Left cardiac atrium (tissue), 4 donors: ENCODE results near the gene SYNGR4. TPM values are rescaled to one million over a fixed set of nuclear protein-coding genes. Genes with fewer than 3 reads are reported as not detected.

Experiments used
- ATAC-seq, 2 donors: fragments of 200-7000 bp; cut with Tn5 transposase; one replicate each; pipeline ENCODE4 v1.9.1; 2020; ENCODE audit warnings: mild to moderate bottlenecking in 2 of 2, moderate library complexity in 2 of 2
- DNase-seq: peaks from one replicate; pipeline ENCODE4 v3.0.0-alpha.2; 2020
- intact Hi-C, 2 donors: fragments of 100-400 bp; cut with DNase I; formaldehyde crosslinking; loops; one replicate each; pipeline versions ENCODE4 v1.14.1 to v1.15.1; 2022 to 2023
- total RNA-seq, 2 donors: library from RNA; stranded (reverse); fragmentation: NEBNext Ultra II Directional; extraction: Animal tissue kit (Norgen Biotek cat#: 25700); gene quantifications; one replicate each; pipeline ENCODE4 v1.2.1, GENCODE V29; 2021
- donor health status: DM: no; HTN: yes; CAD: no.
- donor health status: DM: no; HTN: yes; CAD: no; lungs with severe emphysema.
- donor health status: DM: yes; HTN: yes; CAD: no.
- donor health status: Dilated cardiomyopathy.

SYNGR4 gene
- total RNA-seq, 2 donors from 2014 or later: not detected

- ATAC-seq (no peak), DNase-seq (no peak)
- intact Hi-C loops: no loop called here
These were observed 25.2 kb upstream of the SYNGR4 start for GRCh38 chr19:48338802-48339503.

- intact Hi-C loops: no loop called here
- ATAC-seq (no peak), DNase-seq (no peak)
These were observed 23.2 kb upstream of the SYNGR4 start for GRCh38 chr19:48340995-48341394.

- DNase-seq (no peak), ATAC-seq (no peak)
- intact Hi-C loops: no loop called here
These were observed 22.4 kb upstream of the SYNGR4 start for GRCh38 chr19:48341515-48342413.

GRCh38 chr19:48342414-48342738 is 21.8 kb upstream of the SYNGR4 start:
- no peak for ATAC-seq
- intact Hi-C loops: no loop called here

GRCh38 chr19:48342841-48343540 is 21.2 kb upstream of the SYNGR4 start:
- ATAC-seq (no peak), DNase-seq (no peak)
- intact Hi-C loops: no loop called here

More at GRCh38 chr19:48342414-48342738, 21.8 kb upstream of the SYNGR4 start:
- DNase-seq: no peak

GRCh38 chr19:48344892-48345291 is 19.3 kb upstream of the SYNGR4 start:
- ATAC-seq (no peak), DNase-seq (no peak)
- intact Hi-C loops: no loop called here

GRCh38 chr19:48346191-48346590 is 18.0 kb upstream of the SYNGR4 start:
- no peak for ATAC-seq
- intact Hi-C loops: no loop called here
- DNase-seq: no peak

GRCh38 chr19:48348045-48348444 is 16.1 kb upstream of the SYNGR4 start:
- ATAC-seq: no peak
- no peak for DNase-seq
- intact Hi-C loops: no loop called here

GRCh38 chr19:48348737-48349136 is 15.4 kb upstream of the SYNGR4 start:
- intact Hi-C loops: no loop called here
- no peak for DNase-seq

GRCh38 chr19:48350856-48351255 is 13.3 kb upstream of the SYNGR4 start:
- ATAC-seq (no peak), DNase-seq (no peak)
- intact Hi-C loops: loop anchor here in 1 of 2 donors (5.0 kb wide), 1 partner anchor 231 kb away; no protein-coding TSS in a partner anchor

More at GRCh38 chr19:48348737-48349136, 15.4 kb upstream of the SYNGR4 start:
- no peak for ATAC-seq

- intact Hi-C loops: loop anchor here in 1 of 2 donors (5.0 kb wide), 1 partner anchor 231 kb away; no protein-coding TSS in a partner anchor
- ATAC-seq: peak; percentile 50 to 82
- peak; percentile 73 for DNase-seq
These were observed 12.8 kb upstream of the SYNGR4 start for GRCh38 chr19:48351341-48351752.

GRCh38 chr19:48353677-48354076 is 10.5 kb upstream of the SYNGR4 start:
- intact Hi-C loops: loop anchor here in 1 of 2 donors (5.0 kb wide), 1 partner anchor 229 kb away; no protein-coding TSS in a partner anchor
- DNase-seq: no peak
- ATAC-seq: no peak

- ATAC-seq: no peak
- intact Hi-C loops: loop anchor here in 1 of 2 donors (5.0 kb wide), 1 partner anchor 228 kb away; no protein-coding TSS in a partner anchor
- no peak for DNase-seq
These were observed 9.7 kb upstream of the SYNGR4 start for GRCh38 chr19:48354332-48354992.

GRCh38 chr19:48355365-48355954 is 8.7 kb upstream of the SYNGR4 start:
- no peak for DNase-seq
- ATAC-seq: no peak

GRCh38 chr19:48359123-48359522 is 5.0 kb upstream of the SYNGR4 start:
- intact Hi-C loops: no loop called here
- DNase-seq (no peak), ATAC-seq (no peak)

More at GRCh38 chr19:48355365-48355954, 8.7 kb upstream of the SYNGR4 start:
- intact Hi-C loops: no loop called here

GRCh38 chr19:48361912-48362311 is 2.3 kb upstream of the SYNGR4 start:
- DNase-seq (no peak), ATAC-seq (no peak)
- intact Hi-C loops: no loop called here

GRCh38 chr19:48362716-48363499 is 1.3 kb upstream of the SYNGR4 start:
- DNase-seq: peak; percentile 97
- intact Hi-C loops: no loop called here

GRCh38 chr19:48363500-48363809 is 712 bp upstream of the SYNGR4 start:
- intact Hi-C loops: no loop called here
- DNase-seq (no peak), ATAC-seq (peak; percentile 4 to 31)

More at GRCh38 chr19:48362716-48363499, 1.3 kb upstream of the SYNGR4 start:
- ATAC-seq: peak; percentile 92 to 94
